CD4-positive, CD25-positive, alpha-beta regulatory T cell (primary cell): ENCODE measurements around the gene SLC2A3. TPM values are rescaled to one million over a fixed set of nuclear protein-coding genes. Genes with fewer than 3 reads are reported as not detected.
"Not testable (repeated sequence)": the region's sequence is repeated elsewhere in the genome, so short reads cannot be mapped to it uniquely, and the experiment has no call there.

Source experiments
- ATAC-seq, 2 donors: fragments of 150-1000 bp; cut with Tn5 transposase; one replicate each; pipeline ENCODE4 v1.10.0; 2021; ENCODE audit warnings: low read depth in 2 of 2, moderate number of reproducible peaks in 2 of 2, moderate library complexity in 1 of 2
- DNase-seq, 3 donors: peaks; one replicate each; pipeline versions ENCODE4 v3.0.0 to v3.0.0-alpha.2; 2012 to 2022; ENCODE audit warnings: mixed read lengths in 1 of 3
- H3K27ac ChIP-seq: one replicate; pipeline ENCODE4 v1.7.0; 2013; ENCODE audit warnings: mild to moderate bottlenecking, low read length; ENCODE audit not compliant: insufficient read depth, poor library complexity, severe bottlenecking
- H3K27me3 ChIP-seq: one replicate; pipeline ENCODE4 v1.7.0; 2013; ENCODE audit warnings: low read length; ENCODE audit not compliant: control insufficient read depth, insufficient read depth
- H3K36me3 ChIP-seq: one replicate; pipeline ENCODE4 v1.7.0; 2013; ENCODE audit warnings: mild to moderate bottlenecking, low read length, moderate library complexity; ENCODE audit not compliant: control insufficient read depth, insufficient read depth
- H3K4me1 ChIP-seq: 2 replicates; pipeline ENCODE4 v1.7.0; 2013; ENCODE audit warnings: mild to moderate bottlenecking, low read length; ENCODE audit not compliant: insufficient read depth, control insufficient read depth, poor library complexity, severe bottlenecking
- H3K4me3 ChIP-seq: one replicate; pipeline ENCODE4 v1.7.0; 2013; ENCODE audit warnings: low read depth, mild to moderate bottlenecking, low read length, moderate library complexity
- H3K9me3 ChIP-seq, 2 experiments: 1 replicate in 1 of 2; 2 replicates in 1 of 2; pipeline ENCODE4 v1.7.0; 2013; ENCODE audit warnings: low read length in 2 of 2, mild to moderate bottlenecking in 1 of 2, moderate library complexity in 1 of 2; ENCODE audit not compliant: control insufficient read depth in 2 of 2
- H3K27ac Mint-ChIP-seq, 3 donors: one replicate each; pipeline ENCODE4 v1.8.0; 2020 to 2022; ENCODE audit warnings: mild to moderate bottlenecking in 3 of 3, mixed read lengths in 3 of 3, moderate library complexity in 2 of 3
- H3K27me3 Mint-ChIP-seq: one replicate; pipeline ENCODE4 v1.8.0; 2022; ENCODE audit warnings: mild to moderate bottlenecking, mixed read lengths
- H3K36me3 Mint-ChIP-seq: one replicate; pipeline ENCODE4 v1.8.0; 2020; ENCODE audit warnings: mixed read lengths
- H3K4me1 Mint-ChIP-seq, 4 donors: one replicate each; pipeline ENCODE4 v1.8.0; 2020 to 2022; ENCODE audit warnings: mixed read lengths in 4 of 4, mild to moderate bottlenecking in 1 of 4
- H3K4me3 Mint-ChIP-seq, 4 donors: one replicate each; pipeline ENCODE4 v1.8.0; 2020 to 2022; ENCODE audit warnings: mild to moderate bottlenecking in 4 of 4, mixed read lengths in 4 of 4, moderate library complexity in 3 of 4
- H3K9me3 Mint-ChIP-seq, 7 donors: one replicate each; pipeline ENCODE4 v1.8.0; 2020 to 2022; ENCODE audit warnings: mixed read lengths in 7 of 7, mild to moderate bottlenecking in 3 of 7, moderate library complexity in 2 of 7
- polyA plus RNA-seq, 4 donors: library from polyadenylated mRNA; unstranded; fragments of 300-500 nt; fragmentation: Illumina TruSeq; gene quantifications; one replicate each; pipeline ENCODE4 v1.2.3, GENCODE V29; 2021
- total RNA-seq: library from RNA; stranded (reverse); gene quantifications from one replicate; pipeline ENCODE4 v1.2.3, GENCODE V29; 2022

SLC2A3 gene
- total and polyA plus RNA-seq, 5 donors from 2014 or later = 96.9 to 947 (median 105) TPM

DNA sequence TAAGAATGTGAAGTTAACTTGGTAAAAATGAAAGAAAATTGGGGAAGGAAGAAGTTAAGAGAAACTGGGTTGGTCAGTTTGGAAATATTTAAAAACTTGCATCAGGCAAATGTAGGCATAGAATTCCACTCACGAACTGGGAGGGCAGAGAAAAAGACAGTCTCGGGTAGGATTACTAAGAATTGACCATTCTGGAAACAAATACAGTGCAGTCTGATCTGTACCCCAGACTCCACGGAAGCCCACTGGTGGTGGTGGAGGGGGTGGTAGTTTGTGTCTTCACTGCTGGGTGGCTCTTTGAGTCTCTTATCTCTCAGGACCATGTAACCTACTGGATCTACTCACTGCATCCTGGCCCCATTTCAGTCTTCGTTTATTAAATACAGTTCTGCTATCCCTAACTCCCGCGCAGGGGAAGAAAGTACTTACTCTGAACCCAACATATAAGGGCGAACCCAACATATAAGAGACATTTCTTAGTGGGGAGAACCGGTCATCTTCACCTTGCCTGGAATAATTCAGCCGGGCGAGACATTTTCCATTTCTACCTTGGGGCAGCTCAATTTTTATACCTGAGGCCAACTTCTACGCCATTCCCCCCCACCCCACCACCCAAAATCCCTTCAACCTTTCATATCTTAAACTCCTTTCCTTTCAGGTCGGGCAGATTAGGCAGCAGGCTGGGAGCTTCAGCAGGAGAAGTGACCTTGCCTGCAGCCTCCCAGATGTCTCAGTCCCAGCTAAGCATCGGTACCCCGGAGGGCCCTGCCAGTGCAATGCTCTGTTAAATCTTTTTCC lies 1.7 kb downstream of the SLC2A3 start:
- Mint-ChIP-seq H3K4me3 (no peak overlapping the region), H3K4me1 (peaks cover 12 to 29% (median 20%) of the 10 kb centered on the region in 4 donors), H3K27ac (no peak overlapping the region), H3K27me3 (no peaks in the 10 kb centered on the region), H3K9me3 (peaks cover 0 to 2% (median 0%) of the 10 kb centered on the region in 7 donors), H3K36me3 (peaks cover 19% of the 10 kb centered on the region)
- DNase-seq (peak in 1 of 3 donors; percentile 10), ATAC-seq (no peak)
- peaks cover 48% of the 10 kb centered on the region for H3K36me3 ChIP-seq
- no peaks in the 10 kb centered on the region for H3K9me3 ChIP-seq
- H3K4me1 ChIP-seq = peaks cover 52% of the 10 kb centered on the region
- H3K4me3 ChIP-seq = peak overlapping the region; percentile 100
- no peaks in the 10 kb centered on the region for H3K27me3 ChIP-seq
- peak overlapping the region; percentile 85 for H3K27ac ChIP-seq

DNA sequence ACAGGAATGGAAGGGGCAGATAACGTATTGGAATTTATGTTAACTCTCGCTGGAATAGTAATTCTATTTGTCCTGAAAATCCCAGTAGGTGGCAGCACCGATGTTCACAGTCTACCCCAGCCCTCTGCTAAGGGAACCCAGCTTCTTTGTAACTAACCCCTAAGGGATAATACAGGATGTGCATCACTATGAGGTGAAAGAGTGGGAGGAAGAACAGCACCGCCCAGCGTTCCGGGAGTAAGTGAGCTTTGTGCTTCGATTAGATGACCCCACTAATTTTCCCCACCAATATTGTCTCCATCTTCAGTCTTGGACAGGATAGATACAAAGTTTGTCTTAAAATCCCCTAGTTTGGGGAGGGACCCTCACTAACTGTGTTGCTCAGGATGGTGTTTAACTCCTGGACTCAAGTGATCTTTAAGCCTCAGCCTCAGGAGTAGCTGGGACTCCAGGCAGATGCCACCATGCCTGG lies 2.7 kb downstream of the SLC2A3 start:
- Histone ChIP-seq H3K9me3 (no peaks in the 10 kb centered on the region), H3K36me3 (peaks cover 57% of the 10 kb centered on the region), H3K27ac (peak overlapping the region; percentile 85), H3K4me3 (peak overlapping the region; percentile 100), H3K4me1 (peaks cover 59% of the 10 kb centered on the region), H3K27me3 (no peaks in the 10 kb centered on the region)
- peaks cover 0 to 2% (median 0%) of the 10 kb centered on the region in 7 donors for H3K9me3 Mint-ChIP-seq
- H3K27ac Mint-ChIP-seq = no peak overlapping the region
- DNase-seq = peak; percentile 60 to 88 (median 80)
- no peak overlapping the region for H3K4me3 Mint-ChIP-seq
- no peaks in the 10 kb centered on the region for H3K27me3 Mint-ChIP-seq
- H3K36me3 Mint-ChIP-seq = peaks cover 24% of the 10 kb centered on the region
- H3K4me1 Mint-ChIP-seq = peaks cover 12 to 39% (median 29%) of the 10 kb centered on the region in 4 donors
- ATAC-seq = peak; percentile 84 to 85

DNA sequence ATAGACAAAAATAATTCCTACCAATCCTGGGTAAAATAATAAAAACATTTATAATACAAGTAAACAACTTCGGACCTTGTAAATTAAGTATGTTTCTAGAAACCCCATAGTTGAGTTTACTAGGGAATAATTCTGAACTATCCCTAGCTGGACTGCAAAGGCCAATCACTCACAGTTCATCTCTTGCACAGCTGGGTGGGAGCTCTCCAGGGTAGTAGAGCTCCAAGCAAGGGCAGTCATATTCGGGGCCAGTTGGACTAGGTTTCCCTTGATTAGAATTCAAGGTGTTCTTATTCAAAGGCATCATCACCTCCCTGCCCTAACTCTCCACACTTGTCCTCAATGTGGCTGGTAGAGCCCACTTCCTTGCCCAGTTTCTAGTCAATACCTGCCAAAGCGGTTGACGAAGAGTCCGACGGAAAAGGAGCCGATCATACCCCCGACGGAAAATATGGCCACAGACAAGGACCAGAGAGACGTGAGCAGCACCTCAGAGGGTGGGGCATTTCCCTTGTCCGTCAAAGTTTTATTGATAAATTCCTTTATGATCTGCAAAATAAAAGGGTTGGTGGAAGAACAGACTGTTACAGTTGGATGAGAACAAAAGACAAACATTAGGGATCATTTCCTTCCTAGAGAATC lies 3.3 kb downstream of the SLC2A3 start:
- Mint-ChIP-seq H3K36me3 (peaks cover 24% of the 10 kb centered on the region), H3K4me1 (peaks cover 7 to 39% (median 28%) of the 10 kb centered on the region in 4 donors)
- H3K9me3 Mint-ChIP-seq, H3K27me3 ChIP-seq, ATAC-seq, DNase-seq, H3K27me3 Mint-ChIP-seq, H3K27ac Mint-ChIP-seq, H3K9me3 ChIP-seq, H3K4me3 Mint-ChIP-seq: not testable (repeated sequence)
- Histone ChIP-seq H3K27ac (peak overlapping the region; percentile 85), H3K4me1 (peaks cover 54% of the 10 kb centered on the region), H3K36me3 (peaks cover 63% of the 10 kb centered on the region), H3K4me3 (peak overlapping the region; percentile 100)

DNA sequence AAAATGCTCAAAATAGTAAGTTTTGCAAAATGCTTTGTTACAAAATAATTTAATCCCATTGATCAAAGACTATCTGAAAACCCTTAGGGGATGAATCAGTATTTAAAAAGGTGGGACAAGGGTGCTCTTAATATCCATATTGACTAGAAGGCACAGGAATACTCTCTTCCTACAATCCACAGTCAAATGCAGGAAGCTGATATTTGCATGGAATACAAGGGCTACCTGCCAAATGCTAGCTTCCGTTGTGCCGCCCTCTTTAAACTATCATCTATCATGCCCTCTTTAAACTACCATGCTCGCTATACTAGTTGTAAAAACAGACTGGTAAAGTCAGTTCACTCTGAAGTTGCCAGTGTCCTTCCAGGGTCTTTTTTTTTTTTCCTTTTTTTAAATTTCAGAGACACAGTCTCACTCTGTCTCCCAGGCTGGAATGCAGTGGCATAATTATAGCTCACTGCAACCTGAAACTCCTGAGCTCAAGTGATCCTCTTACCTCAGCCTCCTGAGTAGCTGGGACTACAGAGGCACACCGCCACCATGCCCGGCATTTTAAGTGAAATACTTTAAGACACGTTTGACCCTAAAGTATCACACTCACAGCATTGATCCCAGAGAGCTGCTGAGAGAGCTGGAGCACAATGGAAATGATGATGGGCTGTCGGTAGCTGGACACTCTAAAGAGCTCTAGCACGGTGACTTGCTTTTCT lies 6.7 kb downstream of the SLC2A3 start:
- no peak overlapping the region for H3K27ac ChIP-seq
- Mint-ChIP-seq H3K36me3 (peaks cover 48% of the 10 kb centered on the region), H3K4me1 (peaks cover 19 to 60% (median 48%) of the 10 kb centered on the region in 4 donors), H3K27me3 (no peaks in the 10 kb centered on the region), H3K9me3 (peaks cover 0 to 2% (median 0%) of the 10 kb centered on the region in 7 donors), H3K27ac (peak overlapping the region in 1 of 3 donors; percentile 15), H3K4me3 (peak overlapping the region in 3 of 4 donors; percentile 29 to 69 (median 39))
- H3K36me3 ChIP-seq = peaks cover 90% of the 10 kb centered on the region
- peaks cover 49% of the 10 kb centered on the region for H3K4me1 ChIP-seq
- H3K9me3 ChIP-seq = no peaks in the 10 kb centered on the region
- ATAC-seq = no peak
- no peak for DNase-seq
- H3K27me3 ChIP-seq = no peaks in the 10 kb centered on the region
- H3K4me3 ChIP-seq = no peak overlapping the region

DNA sequence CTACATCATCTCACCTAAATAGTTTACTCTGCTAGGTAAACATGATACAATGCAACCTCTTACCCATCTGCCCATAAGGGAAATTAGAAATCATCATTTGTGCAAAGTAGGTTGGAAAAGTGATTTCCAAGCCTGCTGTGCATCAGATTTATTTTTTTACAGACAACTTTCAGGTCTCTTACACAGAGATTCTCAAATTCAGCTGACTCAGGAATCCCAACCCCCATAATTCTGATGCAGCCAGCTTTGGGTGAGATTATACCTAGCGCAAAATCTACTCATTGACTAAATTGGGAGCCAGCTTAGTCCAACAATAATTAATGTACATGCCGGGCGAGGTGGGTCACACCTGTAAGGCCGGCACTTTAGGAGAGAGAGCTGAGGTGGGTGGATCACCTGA lies 8.5 kb downstream of the SLC2A3 start:
- Mint-ChIP-seq H3K36me3 (peaks cover 54% of the 10 kb centered on the region), H3K27ac (peak overlapping the region in 2 of 3 donors; percentile 6 to 55), H3K27me3 (no peaks in the 10 kb centered on the region), H3K4me3 (peak overlapping the region; percentile 31 to 43 (median 36)), H3K4me1 (peaks cover 19 to 66% (median 52%) of the 10 kb centered on the region in 4 donors), H3K9me3 (peaks cover 0 to 2% (median 0%) of the 10 kb centered on the region in 7 donors)
- Histone ChIP-seq H3K27ac (no peak overlapping the region), H3K9me3 (no peaks in the 10 kb centered on the region), H3K4me3 (no peak overlapping the region), H3K27me3 (no peaks in the 10 kb centered on the region), H3K36me3 (peaks cover 94% of the 10 kb centered on the region), H3K4me1 (peaks cover 32% of the 10 kb centered on the region)
- DNase-seq (no peak), ATAC-seq (no peak)

DNA sequence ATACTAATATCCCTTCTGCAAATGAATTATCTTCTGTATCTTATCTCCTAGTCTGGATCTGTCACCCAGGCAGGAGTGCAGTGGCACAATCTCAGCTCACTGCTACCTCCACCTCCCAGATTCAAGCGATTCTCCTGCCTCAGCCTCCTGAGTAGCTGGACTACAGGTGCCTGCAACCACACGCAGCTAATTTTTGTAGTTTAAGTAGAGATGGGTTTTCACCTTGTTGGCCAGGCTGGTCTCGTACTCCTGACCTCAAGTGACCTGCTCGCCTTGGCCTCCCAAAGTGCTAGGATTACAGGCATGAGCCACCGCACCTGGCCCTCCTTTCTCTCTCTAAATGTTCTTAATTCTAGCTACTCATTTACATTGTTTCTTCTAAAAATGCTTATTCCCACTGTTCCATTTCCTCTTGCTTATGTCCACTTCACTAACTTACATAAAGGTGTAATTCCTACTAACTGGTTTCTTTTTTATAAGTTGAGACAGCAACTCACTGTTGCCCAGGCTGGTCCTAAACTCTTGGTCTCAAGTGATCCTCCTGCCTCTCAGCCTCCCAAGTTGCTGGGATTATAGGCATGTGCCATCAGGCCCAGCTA lies 9.8 kb downstream of the SLC2A3 start:
- H3K4me1 Mint-ChIP-seq = peaks cover 18 to 69% (median 55%) of the 10 kb centered on the region in 4 donors
- H3K27ac ChIP-seq, H3K4me3 ChIP-seq, H3K27me3 Mint-ChIP-seq, H3K9me3 Mint-ChIP-seq, H3K27me3 ChIP-seq, DNase-seq, H3K9me3 ChIP-seq, ATAC-seq: not testable (repeated sequence)
- H3K36me3 ChIP-seq = peaks cover 94% of the 10 kb centered on the region
- H3K4me3 Mint-ChIP-seq = peak overlapping the region; percentile 41 to 70 (median 58)
- peak overlapping the region in 2 of 3 donors; percentile 14 to 75 for H3K27ac Mint-ChIP-seq
- peaks cover 60% of the 10 kb centered on the region for H3K36me3 Mint-ChIP-seq
- peaks cover 26% of the 10 kb centered on the region for H3K4me1 ChIP-seq
